Endodermal cell (in vitro differentiated cells): Measurements from ENCODE around the gene FAM222B. TPM values are rescaled to one million over a fixed set of nuclear protein-coding genes. Genes with fewer than 3 reads are reported as not detected.
"Not testable (repeated sequence)": the region's sequence is repeated elsewhere in the genome, so short reads cannot be mapped to it uniquely, and the experiment has no call there.

Source experiments
- DNase-seq: peaks from one replicate; pipeline ENCODE4 v3.0.0-alpha.2; 2017
- H3K27ac ChIP-seq: 2 replicates; pipeline ENCODE4 v1.5.1; 2013; ENCODE audit warnings: mild to moderate bottlenecking, low read depth, low read length, moderate library complexity
- H3K27me3 ChIP-seq: 2 replicates; pipeline ENCODE4 v1.6.1; 2013; ENCODE audit warnings: mild to moderate bottlenecking, low read length, moderate library complexity; ENCODE audit not compliant: insufficient read depth, control insufficient read depth, poor library complexity, severe bottlenecking
- H3K36me3 ChIP-seq: 2 replicates; pipeline ENCODE4 v1.7.0; 2013; ENCODE audit warnings: mild to moderate bottlenecking, low read length, moderate library complexity; ENCODE audit not compliant: control insufficient read depth, insufficient read depth
- H3K4me1 ChIP-seq: one replicate; pipeline ENCODE4 v1.7.0; 2013; ENCODE audit warnings: low read length; ENCODE audit not compliant: control insufficient read depth, insufficient read depth
- H3K4me3 ChIP-seq: 2 replicates; pipeline ENCODE4 v1.5.1; 2013; ENCODE audit warnings: mild to moderate bottlenecking, low read length, moderate library complexity
- H3K9ac ChIP-seq: 2 replicates; pipeline ENCODE4 v1.6.1; 2013; ENCODE audit warnings: mild to moderate bottlenecking, low read length, moderate library complexity; ENCODE audit not compliant: poor library complexity, severe bottlenecking; ENCODE audit errors: extremely low read depth
- H3K9me3 ChIP-seq: 2 replicates; pipeline ENCODE4 v1.6.1; 2013; ENCODE audit warnings: mild to moderate bottlenecking, low read length, moderate library complexity; ENCODE audit not compliant: control insufficient read depth
- H3K27ac Mint-ChIP-seq: 2 replicates; pipeline ENCODE4 v1.8.0; 2020; ENCODE audit warnings: mixed read lengths
- H3K27me3 Mint-ChIP-seq: 2 replicates; pipeline ENCODE4 v1.8.0; 2021; ENCODE audit warnings: mild to moderate bottlenecking, mixed read lengths; ENCODE audit not compliant: insufficient read depth
- H3K36me3 Mint-ChIP-seq: 2 replicates; pipeline ENCODE4 v1.8.0; 2020; ENCODE audit warnings: low read depth, mixed read lengths
- H3K4me1 Mint-ChIP-seq: 2 replicates; pipeline ENCODE4 v1.8.0; 2020; ENCODE audit warnings: mixed read lengths
- H3K4me3 Mint-ChIP-seq: 2 replicates; pipeline ENCODE4 v1.8.0; 2020; ENCODE audit warnings: mild to moderate bottlenecking, moderate library complexity, mixed read lengths
- H3K9me3 Mint-ChIP-seq: 2 replicates; pipeline ENCODE4 v1.8.0; 2020; ENCODE audit warnings: mild to moderate bottlenecking, mixed read lengths
- WGBS, 2 experiments: methylation state at CpG; one replicate each; pipeline versions ENCODE4 v1.1.5 to v1.1.7; 2013; ENCODE audit warnings: missing lambda C conversion rate in 2 of 2, mixed read lengths in 1 of 2; ENCODE audit not compliant: insufficient coverage in 1 of 2, insufficient read length in 1 of 2; 5-methylcytosine and 5-hydroxymethylcytosine counted together
- total RNA-seq, 2 donors: library from RNA; stranded (reverse); fragmentation: NEBNext Ultra II Directional in 1 of 2; extraction: Animal tissue kit (Norgen Biotek cat#: 25700) in 1 of 2; gene quantifications; 2 replicates in 1 of 2; 3 replicates in 1 of 2; pipeline ENCODE4 v1.2.1, GENCODE V29; 2021
- TF ChIP-seq, protein P1 (sequence below): fragments of 200-600 bp; sonication (generic); conservative IDR thresholded peaks from 2 replicates; pipeline ENCODE4 v1.5.0; 2021; ENCODE audit warnings: antibody characterized with exemption, mild to moderate bottlenecking

Gene FAM222B
- total RNA-seq, 2 donors from 2014 or later: 59.2 to 75.7 TPM

DNA sequence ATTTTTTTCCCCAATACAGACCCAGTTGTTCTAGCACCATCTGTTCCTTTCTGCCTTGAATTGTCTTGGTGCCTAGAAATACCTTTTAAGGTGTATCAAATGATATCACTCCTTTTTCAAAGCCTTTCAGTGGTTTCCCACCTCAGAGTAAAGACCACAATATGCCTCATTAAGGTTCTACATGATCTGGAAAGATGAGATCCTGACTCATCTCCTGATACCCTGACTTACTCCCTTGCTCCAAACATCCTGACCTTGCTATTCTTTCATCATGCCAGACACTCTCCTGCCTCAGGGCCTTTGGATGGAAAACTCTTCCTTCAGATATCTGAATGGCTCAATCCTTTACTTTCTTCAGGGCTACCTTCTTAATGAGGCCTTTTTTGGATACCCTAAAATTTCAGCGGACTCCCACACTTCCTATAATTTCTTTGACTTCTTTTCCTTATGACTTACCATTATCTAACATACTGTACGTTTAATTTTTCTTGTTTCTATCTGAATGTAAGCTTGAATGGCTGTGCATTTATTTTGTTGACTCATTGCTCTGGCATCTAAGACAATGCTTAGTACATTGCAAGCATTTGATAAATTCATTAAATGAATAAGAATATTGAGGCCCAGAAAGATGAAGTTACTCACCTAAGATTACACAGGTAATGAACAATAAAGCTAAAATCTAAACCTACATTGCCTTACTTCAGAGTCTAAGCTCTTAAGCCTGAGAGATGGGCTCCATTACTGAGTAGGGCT lies 35.7 kb upstream of the FAM222B start:
- Mint-ChIP-seq H3K4me3 (no peak overlapping the region), H3K9me3 (peaks cover 8% of the 10 kb centered on the region), H3K27me3 (no peaks in the 10 kb centered on the region), H3K4me1 (peaks cover 3% of the 10 kb centered on the region), H3K36me3 (peaks cover 46% of the 10 kb centered on the region), H3K27ac (no peak overlapping the region)
- H3K4me3 ChIP-seq: no peak overlapping the region
- H3K27ac ChIP-seq: no peak overlapping the region
- TF ChIP-seq, protein P1, sequence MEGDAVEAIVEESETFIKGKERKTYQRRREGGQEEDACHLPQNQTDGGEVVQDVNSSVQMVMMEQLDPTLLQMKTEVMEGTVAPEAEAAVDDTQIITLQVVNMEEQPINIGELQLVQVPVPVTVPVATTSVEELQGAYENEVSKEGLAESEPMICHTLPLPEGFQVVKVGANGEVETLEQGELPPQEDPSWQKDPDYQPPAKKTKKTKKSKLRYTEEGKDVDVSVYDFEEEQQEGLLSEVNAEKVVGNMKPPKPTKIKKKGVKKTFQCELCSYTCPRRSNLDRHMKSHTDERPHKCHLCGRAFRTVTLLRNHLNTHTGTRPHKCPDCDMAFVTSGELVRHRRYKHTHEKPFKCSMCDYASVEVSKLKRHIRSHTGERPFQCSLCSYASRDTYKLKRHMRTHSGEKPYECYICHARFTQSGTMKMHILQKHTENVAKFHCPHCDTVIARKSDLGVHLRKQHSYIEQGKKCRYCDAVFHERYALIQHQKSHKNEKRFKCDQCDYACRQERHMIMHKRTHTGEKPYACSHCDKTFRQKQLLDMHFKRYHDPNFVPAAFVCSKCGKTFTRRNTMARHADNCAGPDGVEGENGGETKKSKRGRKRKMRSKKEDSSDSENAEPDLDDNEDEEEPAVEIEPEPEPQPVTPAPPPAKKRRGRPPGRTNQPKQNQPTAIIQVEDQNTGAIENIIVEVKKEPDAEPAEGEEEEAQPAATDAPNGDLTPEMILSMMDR: no peak
- H3K27me3 ChIP-seq: no peaks in the 10 kb centered on the region
- WGBS, 2 experiments: 82 to 100% methylated on average over 1 to 2 of the region's 2 CpGs
- H3K9ac ChIP-seq: no peak overlapping the region
- H3K9me3 ChIP-seq: peaks cover 4% of the 10 kb centered on the region
- no peak for DNase-seq
- peaks cover 51% of the 10 kb centered on the region for H3K36me3 ChIP-seq
- no peaks in the 10 kb centered on the region for H3K4me1 ChIP-seq

DNA sequence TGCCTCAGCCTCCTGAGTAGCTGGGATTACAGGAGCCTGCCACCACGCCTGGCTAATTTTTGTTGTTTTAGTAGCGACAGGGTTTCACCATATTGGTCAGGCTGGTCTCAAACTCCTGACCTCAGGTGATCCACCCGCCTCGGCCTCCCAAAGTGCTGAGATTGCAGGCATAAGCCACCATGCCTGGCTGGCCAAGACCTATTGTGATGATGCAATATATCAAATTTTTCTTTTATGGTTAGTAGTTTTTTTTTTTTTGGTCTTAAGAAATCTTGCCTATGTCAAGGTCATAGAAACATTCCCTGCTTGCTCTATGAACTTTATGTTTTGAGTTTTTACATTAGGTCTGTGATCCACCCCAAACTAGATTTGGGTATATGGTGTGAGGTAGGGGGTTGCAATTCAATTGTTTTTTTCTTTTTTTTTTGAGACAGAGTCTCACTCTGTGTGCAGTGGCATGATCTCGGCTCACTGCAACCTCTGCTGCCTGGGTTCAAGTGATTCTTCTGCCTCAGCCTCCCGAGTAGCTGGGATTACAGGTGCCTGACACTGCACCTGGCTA lies 34.6 kb upstream of the FAM222B start:
- not testable (repeated sequence) for H3K9ac ChIP-seq, H3K27ac Mint-ChIP-seq, H3K4me1 ChIP-seq, H3K9me3 ChIP-seq, H3K4me3 ChIP-seq, H3K27me3 ChIP-seq, H3K27ac ChIP-seq, H3K4me3 Mint-ChIP-seq, H3K9me3 Mint-ChIP-seq, H3K27me3 Mint-ChIP-seq, DNase-seq
- peaks cover 42% of the 10 kb centered on the region for H3K36me3 ChIP-seq
- Mint-ChIP-seq H3K4me1 (peaks cover 11% of the 10 kb centered on the region), H3K36me3 (peaks cover 35% of the 10 kb centered on the region)
- WGBS, 2 experiments: 90 to 96% methylated on average over 6 of the region's 6 CpGs

DNA sequence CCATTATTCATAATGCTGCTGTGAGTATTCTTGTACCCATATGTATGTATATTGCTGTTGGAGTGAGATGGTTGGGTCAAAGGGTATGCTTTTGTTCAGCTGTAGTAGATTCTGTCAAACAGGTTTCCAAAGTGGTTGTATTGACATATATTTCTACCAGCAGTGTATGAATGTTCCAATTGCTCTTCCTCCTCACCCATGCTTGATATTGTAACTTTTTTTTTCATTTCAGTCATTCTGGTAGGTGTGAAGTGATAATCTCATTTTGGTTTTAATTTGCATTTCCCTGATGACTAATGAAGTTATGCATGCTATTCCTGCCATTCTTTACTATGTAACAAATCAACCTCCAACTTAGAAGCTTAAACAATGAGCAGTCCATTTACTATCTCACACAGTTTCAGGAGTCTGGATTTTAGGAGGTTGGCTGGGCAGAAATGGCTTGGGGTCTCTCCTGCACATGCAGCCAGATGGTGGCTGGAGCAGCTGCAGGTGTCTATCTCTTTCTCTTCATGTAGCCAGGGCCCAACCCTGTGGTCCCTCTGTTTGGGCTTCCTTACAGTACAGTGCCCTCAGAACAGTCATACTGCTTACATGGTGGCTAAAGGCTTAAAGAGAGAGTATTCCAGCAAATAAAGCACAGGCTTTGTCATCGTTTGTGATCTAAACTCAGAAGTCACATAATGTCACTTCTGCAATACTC lies 33.4 kb upstream of the FAM222B start:
- no peak overlapping the region for H3K27ac Mint-ChIP-seq
- no peak overlapping the region for H3K9ac ChIP-seq
- no peak overlapping the region for H3K4me3 ChIP-seq
- H3K27me3 Mint-ChIP-seq: no peaks in the 10 kb centered on the region
- peaks cover 27% of the 10 kb centered on the region for H3K36me3 Mint-ChIP-seq
- peaks cover 4% of the 10 kb centered on the region for H3K9me3 ChIP-seq
- DNase-seq: no peak
- H3K4me3 Mint-ChIP-seq: no peak overlapping the region
- peaks cover 17% of the 10 kb centered on the region for H3K4me1 Mint-ChIP-seq
- no peak overlapping the region for H3K27ac ChIP-seq
- no peaks in the 10 kb centered on the region for H3K27me3 ChIP-seq
- H3K9me3 Mint-ChIP-seq: peaks cover 8% of the 10 kb centered on the region
- H3K4me1 ChIP-seq: peaks cover 3% of the 10 kb centered on the region
- peaks cover 31% of the 10 kb centered on the region for H3K36me3 ChIP-seq
- TF ChIP-seq, protein P1: no peak
- WGBS, 2 experiments: 72 to 100% methylated on average over 1 of the region's 1 CpG
